GM18517 (cell line): ENCODE results near the gene TRAPPC2B.

Experiments
- ATAC-seq: cut with Tn5 transposase; IDR thresholded peaks from one replicate; pipeline ENCODE4 v1.9.1; 2021; ENCODE audit warnings: mild to moderate bottlenecking, moderate library complexity; ENCODE audit not compliant: unreplicated experiment

The TRAPPC2B gene

DNA sequence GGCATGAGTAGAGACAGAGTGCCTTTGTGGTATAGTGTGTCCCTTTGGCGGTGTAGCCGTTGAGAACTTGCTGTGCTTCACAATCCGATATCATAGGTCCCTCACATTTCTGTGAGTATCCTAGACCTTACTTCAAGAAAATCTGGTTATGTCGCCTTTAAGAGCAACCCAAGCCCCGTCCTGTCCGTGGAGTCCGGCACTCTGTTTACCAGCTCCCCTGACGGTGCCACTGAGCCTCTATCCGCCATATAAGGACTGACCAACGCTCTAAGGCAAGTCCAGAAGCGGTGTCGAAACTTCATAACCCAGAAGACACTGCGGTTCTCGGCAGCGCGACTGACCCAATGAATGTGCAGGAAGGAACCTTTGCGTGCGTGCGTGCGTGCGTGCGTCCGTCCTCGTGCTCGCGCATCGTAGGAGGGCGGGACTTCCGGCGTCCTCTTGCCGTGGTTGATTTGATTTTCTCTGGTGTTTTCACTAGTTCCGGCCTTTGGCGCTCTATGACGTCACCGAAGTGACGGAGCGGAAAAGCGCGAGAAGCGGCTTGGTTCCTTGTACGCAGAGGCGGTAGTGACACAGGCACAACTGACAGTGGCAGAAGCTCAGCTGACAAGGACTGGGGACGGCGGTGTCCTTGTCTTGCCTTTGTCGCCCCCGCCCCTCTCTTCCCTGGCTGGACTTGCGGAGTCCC, at the start of gene TRAPPC2B, which contains the start of gene ZNF547:
Gene TRAPPC2B, plus strand, starts transcription at position 555 of the 691 bp plus-strand sequence. CDS start 1,283 bp downstream, outside the sequence.
Gene ZNF547, plus strand, starts transcription at position 555 of the 691 bp plus-strand sequence. CDS start 5,005 bp downstream, outside the sequence.
- peak; percentile 87 for ATAC-seq

DNA sequence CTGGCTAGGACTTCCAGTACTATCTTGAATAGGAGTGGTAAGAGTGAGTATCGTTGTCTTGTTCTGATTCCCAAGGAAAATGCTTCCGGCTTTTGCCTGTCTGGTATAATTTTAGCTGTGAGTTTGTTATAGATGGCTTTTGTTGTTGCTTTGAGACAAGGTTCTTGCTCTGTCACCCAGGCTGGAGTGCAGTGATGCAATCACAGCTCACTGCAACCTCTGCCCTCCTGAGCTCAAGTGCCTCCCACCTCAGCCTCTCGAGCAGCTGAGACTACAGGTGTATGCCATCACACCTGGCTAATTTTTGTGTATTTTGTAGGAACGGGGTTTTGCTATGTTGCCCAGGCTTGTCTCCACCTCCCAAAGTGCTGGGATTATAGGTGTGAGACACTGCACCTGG, 49.2 kb upstream of the TRAPPC2B start:
- no peak for ATAC-seq

GRCh38 chr19:57317503-57317902, 45.8 kb upstream of the TRAPPC2B start:
- ATAC-seq: no peak

- ATAC-seq: peak; percentile 6
Observed at GRCh38 chr19:57319869-57320179, 43.5 kb upstream of the TRAPPC2B start.

DNA sequence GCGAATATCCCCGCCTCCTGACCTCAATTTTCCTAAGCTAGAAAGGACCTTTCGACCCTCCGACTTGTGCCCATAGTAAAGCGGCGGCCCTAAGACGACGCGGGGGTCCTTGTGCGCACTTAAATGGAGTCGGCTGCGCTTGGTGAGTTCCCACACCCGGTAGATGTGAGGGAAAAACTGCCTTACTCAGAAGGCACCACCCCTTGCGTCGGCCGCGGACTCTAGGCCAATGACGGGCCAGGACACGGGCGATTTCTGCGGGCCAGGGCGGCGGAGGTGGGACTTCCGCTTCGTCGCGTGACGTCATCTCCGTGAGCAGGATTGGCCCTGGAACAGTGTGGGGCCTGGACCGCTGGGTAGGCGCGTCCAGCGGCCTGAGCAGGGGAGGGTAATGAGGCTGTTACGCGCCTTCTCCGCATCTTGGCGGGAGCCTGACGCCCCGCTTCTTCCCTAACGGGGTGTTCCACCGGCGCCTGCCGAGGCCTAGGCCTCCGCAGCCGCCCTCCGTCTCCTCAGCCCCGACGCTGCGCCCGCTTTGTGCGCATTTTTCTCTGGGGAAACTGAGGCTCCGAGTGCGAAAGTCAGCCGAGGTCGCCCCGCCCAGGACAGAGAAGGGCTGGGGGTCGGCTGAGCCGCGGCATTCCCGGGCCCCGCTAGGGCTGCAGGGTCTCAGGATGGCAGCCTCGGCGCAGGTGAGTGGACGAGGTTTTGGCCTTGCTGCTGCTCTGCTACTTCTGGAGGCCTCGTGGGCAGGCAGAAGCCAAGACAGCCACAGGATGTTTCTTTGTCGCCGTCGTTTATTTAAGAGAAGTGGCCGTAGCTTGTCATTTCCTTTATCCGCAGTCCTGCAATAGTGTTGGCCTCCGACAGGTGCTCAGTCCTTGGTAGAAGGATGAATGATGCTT, 42.9 kb upstream of the TRAPPC2B start, which contains the start of gene ZNF543:
Gene ZNF543, plus strand, starts transcription at position 293 of the 905 bp plus-strand sequence. Its CDS starts 382 bp downstream, at position 675.
- peak; percentile 95 for ATAC-seq

DNA sequence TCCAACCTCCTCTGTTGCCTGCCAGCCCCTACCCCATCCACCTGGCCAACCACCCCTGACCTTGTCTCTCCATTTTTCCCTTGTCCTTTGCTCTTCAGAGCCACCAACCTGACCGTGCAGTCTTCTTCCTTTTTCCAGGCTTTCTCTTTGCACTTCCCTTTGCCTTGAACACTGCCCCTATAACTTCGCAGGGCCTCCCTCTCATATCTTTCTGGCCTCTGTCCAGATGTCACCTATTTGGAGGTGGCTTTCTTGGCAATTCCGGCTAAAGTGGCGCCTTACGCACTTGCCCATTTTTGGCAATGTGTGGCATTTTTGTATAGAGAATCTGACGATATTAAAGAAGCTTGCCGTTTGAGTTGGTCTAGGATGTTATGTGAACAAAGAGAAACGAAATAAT, 42.2 kb upstream of the TRAPPC2B start:
- no peak for ATAC-seq

DNA sequence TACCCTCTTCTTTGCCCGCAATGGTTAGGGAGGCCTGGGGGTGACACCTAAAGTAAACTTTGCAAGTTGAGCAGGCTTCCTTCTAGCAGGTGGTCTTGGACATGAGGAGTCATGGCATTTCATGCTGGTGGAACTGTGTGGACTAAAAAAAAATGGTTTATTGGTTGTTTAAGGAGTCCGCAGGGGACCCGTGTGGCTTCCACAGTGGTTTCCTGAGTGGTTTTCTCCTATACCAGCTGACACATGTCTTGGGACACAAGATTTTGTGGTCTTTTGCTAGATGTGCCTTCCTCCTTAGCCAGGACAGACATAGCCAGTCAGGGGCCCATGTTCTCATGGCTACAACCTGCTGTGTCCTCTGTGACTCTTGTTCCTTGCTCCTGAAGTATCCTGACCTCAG, 41.6 kb upstream of the TRAPPC2B start:
- ATAC-seq: no peak

GRCh38 chr19:57324992-57325391, 38.4 kb upstream of the TRAPPC2B start:
- no peak for ATAC-seq

GRCh38 chr19:57327993-57328392, 35.4 kb upstream of the TRAPPC2B start:
- ATAC-seq: no peak

DNA sequence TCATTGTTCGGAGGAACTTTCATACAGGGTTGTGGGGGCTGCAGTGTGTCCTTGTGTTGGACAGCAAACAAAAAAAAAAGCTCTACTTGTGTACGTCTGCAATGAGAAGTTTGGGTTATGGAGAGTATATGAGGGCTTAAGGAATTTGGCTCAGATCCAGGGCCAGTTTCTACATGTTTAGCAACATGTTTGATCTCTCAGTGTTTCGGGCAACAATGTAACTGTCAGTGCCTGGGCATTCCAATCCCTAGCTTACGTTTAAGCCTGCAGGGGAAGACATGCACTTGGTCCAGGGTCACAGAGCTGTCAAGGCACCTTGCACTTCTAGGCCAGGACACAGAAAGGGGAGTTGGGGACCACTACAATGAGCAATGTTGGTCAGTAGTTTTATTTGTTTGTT, 29.2 kb upstream of the TRAPPC2B start:
- ATAC-seq: no peak

DNA sequence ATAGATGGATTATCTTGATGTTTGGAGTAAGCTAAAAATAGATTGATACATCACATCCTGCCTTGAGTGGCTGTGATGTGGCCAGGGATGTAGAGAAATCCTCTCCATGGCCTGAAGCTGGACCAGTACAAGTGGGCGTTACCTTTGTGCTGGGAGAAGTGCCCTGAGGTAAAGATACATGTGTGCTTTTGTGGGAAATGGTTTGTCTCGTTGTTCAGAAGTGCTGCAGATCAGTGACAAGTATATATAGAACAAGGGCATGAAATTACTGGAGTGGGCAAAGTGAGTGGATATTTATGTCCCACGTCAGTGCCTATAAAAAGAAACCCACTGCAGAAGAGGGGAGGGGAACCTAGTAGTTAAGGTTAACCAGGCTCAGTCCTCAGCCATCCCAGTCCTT, 24.5 kb upstream of the TRAPPC2B start:
- ATAC-seq: no peak

GRCh38 chr19:57342582-57342981, 20.8 kb upstream of the TRAPPC2B start:
- ATAC-seq: no peak

DNA sequence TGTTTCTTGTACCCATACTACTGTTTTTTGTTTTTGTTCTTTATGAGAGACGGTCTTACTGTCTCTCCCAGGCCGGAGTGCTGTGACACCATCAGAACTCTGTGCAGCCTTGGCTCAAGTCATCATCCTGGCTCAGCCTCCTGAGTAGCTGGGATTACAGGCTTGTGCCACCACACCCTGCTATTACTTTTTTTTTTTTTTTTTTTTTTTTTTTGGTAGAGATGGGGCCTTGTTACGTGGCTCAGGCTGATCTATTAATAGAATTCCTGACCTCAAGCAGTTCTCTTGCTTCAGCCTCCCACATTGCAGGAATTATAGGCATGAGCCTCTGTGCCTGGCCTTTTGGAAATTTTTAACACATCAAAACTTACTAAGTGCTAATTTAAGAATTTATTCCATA, 15.2 kb upstream of the TRAPPC2B start:
- ATAC-seq: no peak

DNA sequence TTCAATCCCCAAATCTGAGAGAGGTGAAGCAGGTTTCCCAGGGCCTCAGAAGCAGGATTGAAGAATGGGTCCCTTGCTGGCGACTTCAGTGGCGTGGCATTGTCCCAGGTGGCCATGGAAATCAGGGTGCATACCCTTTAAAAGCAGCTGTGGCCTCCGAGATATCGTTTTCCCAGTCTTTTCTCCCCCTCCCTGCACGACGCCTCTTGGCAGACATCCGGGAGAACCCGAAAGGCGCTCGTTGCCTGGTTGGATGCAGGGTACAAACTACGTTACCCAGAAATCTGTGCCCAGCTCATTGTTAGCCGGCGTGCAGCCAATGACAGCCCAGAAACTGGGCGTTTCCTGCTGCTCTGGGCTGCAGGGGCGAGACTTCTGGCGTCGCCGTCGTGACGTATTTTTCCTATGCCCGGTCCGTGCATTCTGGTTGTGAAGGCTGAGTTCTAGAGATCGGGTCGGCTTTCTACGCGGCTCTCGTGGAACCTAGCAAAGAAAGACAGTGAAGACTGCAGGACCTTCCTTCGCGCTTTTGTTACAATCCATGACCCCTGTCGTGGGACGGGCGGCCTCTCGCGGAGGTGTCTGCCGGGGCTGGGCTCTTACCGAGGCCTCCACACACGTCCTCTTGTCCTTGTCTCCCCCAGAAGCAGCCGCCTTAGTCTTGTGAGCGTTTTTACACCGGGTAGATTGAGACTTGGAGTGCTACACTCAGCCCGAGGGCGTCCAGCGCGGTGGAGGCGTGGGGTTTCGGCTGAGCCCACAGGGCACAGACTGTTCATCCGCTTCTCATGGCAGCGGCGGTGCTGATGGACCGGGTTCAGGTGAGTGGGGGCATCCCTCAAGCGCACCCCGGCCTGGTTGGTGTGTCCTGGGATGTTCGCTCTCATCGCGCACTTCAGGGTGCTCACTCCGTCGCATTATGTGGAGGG, 12.2 kb upstream of the TRAPPC2B start, which contains the start of gene ZNF304:
Gene ZNF304, plus strand, starts transcription at position 395 of the 929 bp plus-strand sequence. Its CDS starts 394 bp downstream, at position 789.
- peak; percentile 94 for ATAC-seq

GRCh38 chr19:57351867-57352266, 11.5 kb upstream of the TRAPPC2B start:
- ATAC-seq: no peak

DNA sequence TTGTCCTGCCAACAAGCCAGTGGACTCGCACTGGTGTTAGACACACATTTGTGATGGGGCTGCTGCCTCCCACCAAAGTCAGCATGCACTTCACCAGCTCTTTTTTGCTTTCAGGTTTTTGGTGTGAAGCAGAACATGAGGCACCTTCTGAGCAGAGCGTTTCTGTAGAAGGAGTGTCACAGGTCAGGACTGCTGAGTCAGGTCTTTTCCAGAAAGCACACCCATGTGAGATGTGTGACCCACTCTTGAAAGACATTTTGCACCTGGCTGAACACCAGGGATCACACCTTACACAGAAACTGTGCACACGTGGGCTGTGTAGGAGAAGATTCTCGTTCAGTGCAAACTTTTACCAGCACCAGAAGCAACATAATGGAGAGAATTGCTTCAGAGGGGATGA, 7.4 kb upstream of the TRAPPC2B start:
- ATAC-seq: no peak

DNA sequence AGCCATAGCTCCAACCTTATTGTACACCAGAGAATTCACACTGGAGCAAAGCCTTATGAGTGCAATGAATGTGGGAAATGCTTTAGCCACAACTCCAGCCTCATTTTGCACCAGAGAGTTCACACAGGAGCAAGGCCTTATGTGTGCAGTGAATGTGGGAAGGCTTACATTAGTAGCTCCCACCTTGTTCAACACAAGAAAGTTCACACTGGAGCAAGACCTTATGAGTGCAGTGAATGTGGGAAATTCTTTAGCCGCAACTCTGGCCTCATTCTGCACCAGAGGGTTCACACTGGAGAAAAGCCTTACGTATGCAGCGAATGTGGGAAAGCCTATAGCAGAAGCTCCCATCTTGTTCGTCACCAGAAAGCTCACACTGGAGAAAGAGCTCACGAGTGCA, 5.9 kb upstream of the TRAPPC2B start:
- no peak for ATAC-seq

GRCh38 chr19:57359300-57359699, 4.1 kb upstream of the TRAPPC2B start:
- no peak for ATAC-seq

- no peak for ATAC-seq
Observed at GRCh38 chr19:57362419-57362818, 932 bp upstream of the TRAPPC2B start.

DNA sequence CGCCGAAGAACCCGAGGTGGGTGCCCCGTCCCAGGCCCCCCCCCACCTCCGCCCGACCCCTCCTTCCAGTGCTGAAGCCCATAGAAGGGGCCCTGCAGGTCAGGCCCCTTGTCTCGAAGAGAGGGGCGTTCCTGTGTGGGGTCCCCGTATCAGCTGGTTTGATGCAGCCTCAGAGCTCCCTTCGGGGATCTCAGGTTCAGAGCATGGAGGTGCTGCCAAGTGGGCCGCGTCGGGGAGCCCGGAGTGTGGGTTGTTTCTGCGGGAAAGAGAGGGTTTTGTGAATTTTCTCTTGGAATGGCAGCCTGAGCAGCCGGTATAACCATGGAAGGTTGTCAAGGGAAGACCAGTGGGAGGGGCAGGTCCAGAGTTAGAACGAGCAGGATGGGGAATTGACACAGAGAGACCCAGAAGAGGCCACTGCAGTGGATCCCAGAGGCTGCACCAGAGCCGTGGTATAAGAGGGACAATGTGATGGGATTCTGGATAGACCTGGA, 384 bp downstream of the TRAPPC2B start:
- ATAC-seq: no peak

DNA sequence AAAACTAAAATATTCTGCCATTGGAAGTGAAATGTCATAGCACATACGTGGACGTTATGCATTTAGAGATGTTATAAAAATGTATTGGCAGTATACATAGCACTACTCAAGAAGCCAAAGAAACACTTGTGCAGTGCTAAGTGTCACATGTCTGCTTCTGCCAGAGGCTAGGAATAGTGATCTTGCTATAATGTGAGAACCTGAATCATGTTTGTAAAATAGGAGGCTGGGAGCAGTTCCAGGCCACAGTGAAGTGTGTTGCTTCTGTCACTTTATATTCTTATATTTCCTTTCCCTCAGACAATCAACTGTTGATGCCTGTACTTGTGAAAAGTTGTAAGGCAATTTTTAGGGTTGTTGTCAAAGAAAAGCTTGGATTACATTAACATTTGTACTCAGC, 3.4 kb downstream of the TRAPPC2B start:
- ATAC-seq: no peak
